ENCODE results near the gene ZCCHC7.

Gene ZCCHC7

DNA sequence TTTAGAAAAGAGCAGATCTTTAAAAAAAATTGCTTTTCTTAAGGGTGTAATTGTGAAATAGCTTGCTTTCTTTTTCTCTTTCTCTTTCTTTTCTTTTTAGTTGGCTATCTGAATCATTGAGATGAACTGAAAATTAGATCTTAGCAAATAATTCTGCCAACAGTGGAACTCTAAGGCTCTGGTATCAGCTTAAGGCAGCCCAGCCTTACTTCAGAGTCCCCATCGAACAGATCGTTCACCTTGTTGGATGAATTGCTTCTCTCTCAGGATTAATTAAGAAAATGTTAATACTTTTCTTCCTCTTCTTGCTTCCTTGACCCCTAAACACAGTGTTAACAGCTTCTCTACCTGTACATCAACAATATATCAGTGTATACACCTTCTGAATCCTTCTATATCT lies 92.1 kb downstream of the ZCCHC7 start:
- no peak for DNase-seq

DNA sequence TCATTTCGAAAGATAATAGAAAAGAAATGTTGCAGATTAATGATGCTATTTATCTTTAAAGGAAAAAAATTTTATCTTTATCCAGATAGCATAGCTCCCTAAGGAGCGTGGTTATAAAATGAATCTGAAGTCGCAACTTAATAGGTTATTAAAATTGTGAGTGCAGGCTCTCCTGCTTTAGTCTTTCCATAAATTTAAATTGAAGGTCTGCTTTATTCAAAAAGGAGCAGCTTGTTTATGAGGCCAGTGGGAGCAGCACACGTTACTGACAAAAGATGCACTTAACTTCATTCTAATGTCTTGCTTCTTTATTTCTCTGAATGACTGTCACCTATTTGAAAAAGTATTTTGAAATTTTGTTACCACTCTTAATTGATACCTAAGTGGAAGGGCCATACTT lies 95.0 kb downstream of the ZCCHC7 start:
- no peak for DNase-seq

DNA sequence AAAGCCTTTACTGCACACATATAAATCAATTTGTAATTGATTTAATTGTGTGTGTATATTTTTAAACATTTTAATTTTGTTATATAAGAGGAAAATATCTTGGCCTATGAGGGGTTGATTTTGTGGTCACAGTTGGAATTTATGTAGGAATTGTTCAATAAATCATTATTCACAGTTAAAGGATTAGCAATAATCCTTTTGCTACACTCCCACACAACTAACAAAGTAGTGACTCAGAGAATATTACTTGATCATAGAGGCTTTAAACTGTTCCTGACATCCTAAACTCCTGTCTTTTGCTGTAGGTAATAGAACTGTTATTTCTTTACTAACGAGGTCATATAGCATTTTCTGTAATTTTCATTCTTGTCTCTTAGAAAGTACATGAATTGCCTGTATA lies 95.5 kb downstream of the ZCCHC7 start:
- DNase-seq: peak; percentile 13

DNA sequence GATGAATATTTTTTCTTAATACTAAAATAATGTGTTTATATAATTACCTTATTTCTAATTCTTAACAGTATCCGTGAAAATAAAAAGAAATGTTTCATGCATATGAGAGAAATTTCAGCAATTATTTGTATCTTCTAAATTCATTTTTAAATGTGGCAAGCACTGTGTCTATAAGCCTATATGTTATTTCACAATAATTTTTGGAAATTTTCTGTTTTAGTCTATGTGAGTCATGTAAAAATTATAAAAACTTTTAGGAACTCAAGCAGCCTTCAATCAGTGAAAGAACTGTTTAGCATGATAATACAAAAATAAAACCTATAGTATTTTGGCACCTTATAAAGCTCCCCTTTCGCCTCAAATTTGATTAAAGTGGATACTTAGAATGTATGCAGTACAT lies 96.8 kb downstream of the ZCCHC7 start:
- no peak for DNase-seq

DNA sequence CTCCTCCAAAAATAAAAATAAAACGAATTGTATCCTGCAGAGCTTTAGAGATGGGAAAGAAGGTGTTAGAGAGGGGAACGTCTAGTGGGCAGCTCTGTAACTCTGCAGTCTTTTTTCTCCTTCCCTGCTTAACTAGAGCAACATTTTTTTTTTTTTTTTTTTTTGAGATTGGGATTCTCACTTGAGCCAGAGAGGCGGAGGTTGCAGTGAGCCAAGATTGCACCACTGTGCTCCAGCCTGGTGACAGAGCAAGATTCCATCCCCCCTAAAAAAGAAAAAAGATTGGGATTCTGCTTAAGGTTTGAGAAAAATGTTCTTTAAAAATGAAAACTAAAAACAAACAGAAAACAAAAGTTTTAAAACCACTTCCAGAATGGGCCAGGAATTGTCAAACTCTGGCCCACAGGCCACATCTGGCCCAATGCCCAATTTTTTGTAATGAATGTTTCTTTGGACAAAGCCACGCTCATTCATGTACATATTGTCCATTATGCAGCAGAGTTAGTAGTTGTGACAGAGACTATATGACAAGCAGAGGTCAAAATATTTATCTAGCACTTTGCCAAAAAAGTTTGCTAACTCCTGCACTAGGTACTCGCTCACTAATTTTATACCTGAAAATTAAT lies 98.5 kb downstream of the ZCCHC7 start:
- no peak for DNase-seq

DNA sequence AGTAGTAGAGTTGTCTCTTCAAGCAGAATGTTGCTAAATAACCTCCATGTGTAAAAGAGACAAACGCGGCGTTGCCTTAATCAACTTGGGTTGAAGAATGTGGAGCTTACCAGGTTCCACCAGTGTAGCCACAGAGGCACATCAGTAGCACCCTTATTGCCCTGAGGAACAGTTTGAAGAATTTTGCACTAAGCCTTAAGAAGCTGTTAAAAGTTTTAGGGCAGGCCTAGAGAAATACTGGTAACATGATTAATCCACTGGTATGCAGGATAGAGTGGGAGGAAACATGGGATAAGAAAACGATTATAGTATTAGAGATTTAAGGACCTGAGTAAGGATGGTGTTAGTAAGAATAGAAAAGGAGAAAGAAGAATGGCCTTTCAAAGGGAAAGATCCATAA lies 100.6 kb downstream of the ZCCHC7 start:
- peak; percentile 32 for DNase-seq

DNA sequence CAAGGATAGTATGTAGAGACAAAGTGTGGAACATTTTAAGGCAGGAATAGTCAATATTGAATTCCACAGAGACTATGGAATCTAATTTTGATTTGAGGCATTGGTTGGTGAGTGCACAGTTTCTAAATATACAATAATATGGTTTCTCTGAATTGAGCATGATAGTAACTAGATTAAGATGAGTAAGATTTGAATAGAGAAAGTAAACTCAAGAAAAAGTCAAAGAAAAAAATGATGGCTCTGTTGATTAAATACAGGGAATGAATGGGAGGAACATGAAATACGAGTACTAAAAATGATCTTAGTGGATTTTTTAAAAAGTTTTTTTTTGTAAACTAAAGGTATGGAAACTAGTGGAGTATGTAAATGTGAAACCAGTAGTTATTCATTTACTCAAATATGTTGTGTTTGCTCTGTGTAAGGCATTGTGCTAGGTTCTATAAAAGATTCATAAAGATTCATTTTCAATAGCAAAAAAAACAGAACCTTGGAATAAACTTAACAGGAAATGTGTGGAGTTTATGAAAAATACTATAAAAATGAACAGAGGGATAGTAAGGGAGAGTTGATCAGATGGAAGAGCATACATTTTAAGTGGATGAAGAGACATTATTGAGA lies 101.2 kb downstream of the ZCCHC7 start:
- DNase-seq: no peak

DNA sequence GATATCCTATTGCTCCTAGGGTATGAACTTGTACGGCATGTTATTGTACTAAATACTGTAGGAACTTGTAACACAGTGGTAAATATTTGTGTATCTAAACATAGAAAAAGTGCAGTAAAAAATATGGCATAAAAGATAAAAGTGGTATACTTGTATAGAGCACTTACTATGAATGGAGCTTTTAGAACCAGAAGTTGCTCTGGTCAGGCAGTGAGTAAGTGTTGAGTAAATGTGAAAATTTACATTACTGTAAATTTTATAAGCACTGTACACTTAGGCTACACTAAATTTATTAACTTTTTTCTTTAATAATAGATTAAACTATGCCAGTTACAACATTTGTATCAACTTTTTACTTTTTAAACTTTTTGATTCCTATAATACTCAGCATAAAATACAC lies 109.1 kb downstream of the ZCCHC7 start:
- DNase-seq: no peak

DNA sequence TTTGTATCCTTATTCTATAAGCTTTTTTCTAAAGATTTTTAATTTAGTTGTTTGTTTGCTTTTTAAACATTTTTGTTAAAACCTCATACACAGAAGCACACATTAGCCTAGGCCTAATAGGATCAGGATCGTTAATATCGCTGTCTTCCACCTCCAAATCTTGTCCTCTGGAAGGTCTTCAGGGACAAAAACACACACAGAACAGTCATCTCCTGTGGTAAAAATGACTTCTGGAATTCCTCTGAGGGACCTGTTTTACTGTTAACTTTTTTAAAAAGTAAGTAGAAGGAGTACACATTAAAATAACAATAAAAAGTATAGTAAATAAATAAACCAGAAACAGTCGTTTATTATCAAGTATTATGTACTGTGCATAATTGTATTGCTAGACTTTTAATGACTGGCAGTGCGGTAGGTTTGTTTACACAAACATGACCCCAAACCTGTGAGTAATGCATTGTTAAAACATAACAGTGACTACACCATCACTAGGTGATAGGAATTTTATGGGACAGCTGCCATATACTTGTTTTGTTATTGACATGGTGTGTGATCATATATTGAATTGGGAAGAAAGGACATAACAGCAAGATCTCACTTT lies 109.6 kb downstream of the ZCCHC7 start:
- DNase-seq: no peak

DNA sequence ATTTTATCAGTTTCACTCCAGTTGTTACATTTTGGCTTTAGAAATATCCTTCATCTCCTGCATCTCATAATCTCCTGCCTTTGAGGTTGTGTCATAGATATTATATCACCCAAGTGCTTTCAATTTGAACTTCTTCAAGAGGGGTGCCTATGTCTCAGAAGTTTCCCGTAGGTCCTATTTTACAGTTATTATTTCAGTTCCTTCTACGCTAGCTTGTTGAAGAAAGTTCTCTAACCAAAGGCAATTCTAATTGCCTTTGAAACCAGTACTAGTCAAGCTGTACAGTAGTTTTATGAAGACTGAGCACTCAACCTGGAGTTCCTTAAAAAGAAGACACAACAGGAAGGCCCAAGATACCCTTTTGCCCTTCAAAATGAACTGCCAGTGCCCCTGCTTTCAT lies 116.4 kb downstream of the ZCCHC7 start:
- no peak for DNase-seq

DNA sequence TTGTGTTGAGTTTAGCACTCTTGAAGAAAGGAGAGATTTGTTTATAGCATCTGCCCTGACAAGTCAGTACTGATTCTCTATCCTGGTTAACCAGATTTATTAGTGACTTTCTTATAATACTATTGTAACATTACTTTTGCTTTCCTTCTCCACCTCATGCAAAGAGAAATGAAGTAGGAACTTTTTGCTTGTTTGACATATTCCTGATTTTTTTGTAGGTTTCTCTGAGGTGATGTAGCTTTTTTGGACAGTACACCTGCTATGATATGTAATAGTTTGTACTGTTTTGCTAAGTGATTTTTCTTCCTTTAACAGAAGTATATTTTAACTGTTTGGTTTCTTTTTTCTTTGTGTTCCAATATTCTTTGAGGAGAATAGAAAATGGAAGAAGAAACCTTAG lies 117.7 kb downstream of the ZCCHC7 start:
- DNase-seq: no peak

DNA sequence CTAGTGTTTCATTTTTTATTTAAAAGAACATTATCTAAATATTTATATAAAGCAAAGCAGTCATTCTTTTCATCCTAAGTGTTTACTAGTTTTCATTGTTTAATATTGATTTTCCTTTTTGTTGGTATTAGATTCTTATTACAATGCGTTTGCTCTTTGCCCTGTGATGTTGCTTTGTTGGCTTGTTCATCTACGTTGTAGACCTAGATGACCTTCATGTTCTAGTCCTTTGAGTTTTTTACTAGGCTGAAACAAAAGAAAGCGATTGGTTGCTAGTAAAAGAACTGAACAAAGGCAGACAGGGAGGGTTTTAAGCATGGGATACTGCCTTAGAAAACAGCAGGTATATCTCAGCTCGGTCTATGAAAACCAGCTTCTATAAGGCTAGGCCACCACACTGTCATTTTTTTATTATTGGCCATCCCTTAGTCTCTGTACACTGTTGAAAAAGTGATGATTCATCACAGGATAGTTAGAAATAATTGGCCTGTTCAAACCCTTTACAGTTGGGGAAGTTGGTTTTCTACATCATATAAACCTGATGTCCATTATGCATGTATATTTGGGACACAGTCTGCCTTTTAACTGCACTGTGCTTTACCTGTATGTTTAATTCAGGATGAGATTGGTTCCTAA lies 119.0 kb downstream of the ZCCHC7 start:
- no peak for DNase-seq

DNA sequence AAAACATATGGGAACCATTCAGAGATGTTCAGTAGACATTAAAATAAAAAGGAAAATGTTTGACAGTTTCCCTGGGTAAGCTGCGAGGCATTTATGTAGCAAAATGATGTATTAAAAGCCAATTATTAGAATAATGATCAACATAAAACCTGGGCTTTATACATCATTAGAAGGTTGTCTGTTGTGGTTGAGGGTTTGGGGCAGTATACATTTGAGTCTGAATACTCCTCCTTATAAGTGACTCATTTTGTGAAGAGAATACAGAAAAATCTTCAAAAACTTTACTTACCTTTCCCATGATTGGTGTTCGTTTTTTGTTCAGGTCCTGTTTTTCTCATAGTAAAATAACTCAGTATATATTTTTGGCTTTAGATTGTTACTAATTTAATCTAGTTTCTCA lies 119.5 kb downstream of the ZCCHC7 start:
- DNase-seq: no peak

DNA sequence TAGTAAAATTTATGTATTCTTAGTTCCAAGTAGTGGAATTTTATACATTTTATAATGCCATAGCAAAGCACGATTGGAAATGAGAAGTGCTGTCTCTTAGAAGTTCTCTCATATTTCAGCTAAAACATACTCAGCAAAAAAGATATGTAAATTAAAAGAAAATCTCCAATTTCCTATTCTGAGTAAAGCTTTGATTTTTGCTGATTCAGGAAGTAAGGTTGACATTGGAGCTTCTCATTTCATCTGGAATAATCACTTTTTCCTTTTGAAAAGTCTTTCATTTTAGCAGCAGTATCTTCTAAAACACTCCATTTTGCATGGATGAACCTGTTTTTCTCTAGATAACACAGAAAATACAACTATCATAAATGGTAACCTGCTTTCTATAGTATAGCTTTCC lies 121.0 kb downstream of the ZCCHC7 start:
- no peak for DNase-seq

DNA sequence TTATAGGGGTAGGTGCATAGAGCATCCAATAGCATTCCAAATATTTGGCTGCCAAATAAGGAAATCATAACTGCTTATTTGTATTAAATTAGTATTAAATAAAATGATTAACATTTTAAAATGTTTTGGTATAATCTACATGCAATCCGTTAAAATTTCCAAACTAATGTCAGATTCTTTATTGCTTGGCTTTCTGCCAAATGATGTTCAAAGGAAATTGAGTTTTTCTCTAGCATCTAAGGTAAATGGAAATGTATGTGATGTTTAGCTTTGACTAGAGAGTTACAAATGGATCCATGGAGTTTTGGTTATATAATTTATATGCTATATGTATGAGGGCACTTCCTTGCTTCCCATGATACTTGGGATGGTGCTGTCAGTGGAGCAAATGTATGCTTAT lies 121.7 kb downstream of the ZCCHC7 start:
- no peak for DNase-seq

DNA sequence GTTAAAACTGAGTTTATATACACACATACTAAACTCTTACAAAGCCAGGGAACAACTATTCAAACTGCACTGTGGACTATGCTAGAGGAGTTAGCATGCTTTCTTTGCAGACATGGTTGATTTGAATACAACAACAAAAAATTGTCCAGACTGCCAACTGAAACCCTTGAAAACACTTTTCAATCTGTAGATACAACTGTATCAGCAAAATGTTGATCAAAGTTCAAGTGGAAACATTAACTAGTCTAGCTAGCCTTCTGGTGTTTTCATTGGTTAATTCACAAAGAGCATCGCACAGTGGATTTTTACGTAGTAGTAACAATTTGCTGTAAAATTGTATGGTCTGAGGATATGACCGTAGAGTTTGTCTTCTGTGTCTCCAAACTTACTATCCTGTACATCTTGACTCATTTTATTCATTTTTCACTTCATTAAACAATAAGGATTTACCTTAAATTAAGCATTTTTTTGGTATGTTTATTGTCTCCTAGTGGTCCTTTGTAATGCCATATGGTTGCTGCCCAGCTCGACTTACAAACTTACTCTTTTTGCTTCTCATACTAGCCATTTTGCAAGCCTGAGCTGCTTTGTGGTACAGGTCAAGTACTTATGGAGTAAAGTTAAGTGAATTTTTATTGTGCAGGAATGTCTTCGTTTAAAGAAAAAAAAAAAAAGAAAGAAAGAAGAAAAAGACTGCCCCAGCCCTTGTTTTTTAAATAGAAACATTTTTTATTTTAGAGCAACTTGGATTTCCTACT lies 123.4 kb downstream of the ZCCHC7 start:
- no peak for DNase-seq

DNA sequence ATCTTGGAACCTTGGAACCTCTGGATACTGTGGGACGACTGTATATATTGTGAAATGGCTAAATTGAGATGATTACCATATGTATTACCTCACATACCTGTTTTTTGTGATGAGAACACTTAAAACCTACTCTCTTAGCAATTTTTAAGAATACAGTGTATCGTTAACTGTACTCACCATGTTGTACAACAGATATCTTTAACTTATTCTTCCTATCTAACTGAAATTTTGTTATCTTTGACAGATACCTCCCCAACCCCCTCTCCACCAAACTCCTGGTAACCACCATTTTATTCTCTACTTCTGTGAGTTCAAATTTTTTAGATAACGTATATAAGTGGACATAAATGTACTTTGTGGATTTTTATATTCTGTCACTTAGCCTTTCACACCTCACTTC lies 126.5 kb downstream of the ZCCHC7 start:
- no peak for DNase-seq

DNA sequence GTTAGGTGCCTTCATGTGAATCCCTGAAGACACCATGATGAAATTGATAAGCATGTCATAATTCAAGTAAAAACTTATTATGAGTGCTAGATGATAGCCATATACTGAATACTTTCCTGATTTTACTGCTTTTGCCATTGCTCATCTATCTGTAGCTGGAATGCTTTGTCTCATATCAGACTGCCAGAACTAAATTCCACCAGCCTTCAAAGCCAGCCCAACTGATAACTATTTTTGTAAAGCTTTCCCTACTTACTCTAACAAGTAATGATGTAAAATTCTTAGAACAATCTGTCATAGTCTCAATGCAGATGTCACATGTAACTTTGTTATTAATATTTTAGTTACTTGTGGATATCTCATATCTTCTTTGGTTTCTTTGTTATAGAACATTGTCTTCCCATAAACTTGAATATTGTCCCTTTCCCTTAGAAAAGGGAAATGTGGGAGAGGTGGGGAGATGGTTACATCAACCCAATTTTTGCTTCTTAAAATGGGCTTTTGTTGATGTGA lies 128.3 kb downstream of the ZCCHC7 start:
- no peak for DNase-seq

DNA sequence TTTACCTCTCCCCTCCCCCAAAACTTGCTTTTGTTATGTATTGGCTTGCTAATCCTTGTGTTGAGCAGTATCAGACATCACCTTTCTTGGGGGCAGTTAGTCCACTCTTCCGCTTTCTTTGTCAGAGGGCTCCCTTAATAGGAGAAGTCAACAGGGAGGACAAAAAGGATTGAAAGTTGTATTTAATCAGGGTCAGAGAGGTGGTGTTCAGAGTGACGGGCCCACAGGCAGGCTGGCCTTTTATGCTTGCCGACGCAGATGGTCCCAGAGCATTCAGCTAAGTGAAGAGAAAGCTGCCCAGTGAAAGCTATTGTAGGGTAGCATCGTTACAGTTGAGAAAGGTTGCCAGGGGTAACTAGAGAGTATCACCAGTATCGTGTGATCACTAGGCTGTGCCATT lies 131.1 kb downstream of the ZCCHC7 start:
- no peak for DNase-seq

DNA sequence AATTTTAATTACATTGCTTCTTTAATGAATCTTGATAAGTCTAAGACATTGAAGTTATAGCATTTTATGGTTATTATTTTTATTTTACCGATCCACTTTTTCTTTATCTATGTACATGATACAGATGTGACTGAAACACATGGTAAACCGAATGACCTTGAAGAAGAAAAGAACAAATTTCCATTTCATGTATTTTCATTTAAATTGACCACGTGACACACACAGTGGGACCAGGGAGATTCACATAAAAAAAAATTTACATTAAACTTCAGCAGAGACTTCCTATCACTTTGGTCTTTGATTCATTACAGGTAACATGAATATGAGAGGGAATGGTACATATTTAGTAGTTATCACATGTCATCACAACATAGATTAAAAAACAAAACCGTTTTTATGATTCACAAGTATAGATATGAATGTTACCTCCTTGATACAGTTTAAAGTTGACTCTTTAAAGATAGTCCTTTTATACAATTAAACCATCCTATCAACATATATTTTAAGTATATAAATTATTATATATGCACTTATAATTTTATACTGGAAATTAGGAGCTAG lies 133.1 kb downstream of the ZCCHC7 start:
- DNase-seq: no peak

DNA sequence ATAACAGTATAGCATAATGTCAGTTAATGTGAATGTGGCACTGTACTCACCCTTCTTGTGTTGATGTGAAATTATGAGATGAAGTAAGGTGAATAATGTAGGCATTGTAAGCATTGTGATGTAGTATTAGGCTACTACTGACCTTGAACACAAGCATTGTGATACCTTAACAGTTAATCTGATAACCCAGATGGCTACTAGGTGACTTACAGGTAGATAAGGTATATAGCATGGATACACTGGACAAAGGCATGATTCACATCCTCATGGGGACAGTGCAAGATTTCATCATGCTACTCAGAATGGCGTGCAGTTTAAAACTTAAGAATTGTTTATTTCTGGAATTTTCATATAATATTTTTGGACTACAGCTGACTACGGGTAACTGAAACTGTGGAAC lies 134.8 kb downstream of the ZCCHC7 start:
- DNase-seq: no peak

DNA sequence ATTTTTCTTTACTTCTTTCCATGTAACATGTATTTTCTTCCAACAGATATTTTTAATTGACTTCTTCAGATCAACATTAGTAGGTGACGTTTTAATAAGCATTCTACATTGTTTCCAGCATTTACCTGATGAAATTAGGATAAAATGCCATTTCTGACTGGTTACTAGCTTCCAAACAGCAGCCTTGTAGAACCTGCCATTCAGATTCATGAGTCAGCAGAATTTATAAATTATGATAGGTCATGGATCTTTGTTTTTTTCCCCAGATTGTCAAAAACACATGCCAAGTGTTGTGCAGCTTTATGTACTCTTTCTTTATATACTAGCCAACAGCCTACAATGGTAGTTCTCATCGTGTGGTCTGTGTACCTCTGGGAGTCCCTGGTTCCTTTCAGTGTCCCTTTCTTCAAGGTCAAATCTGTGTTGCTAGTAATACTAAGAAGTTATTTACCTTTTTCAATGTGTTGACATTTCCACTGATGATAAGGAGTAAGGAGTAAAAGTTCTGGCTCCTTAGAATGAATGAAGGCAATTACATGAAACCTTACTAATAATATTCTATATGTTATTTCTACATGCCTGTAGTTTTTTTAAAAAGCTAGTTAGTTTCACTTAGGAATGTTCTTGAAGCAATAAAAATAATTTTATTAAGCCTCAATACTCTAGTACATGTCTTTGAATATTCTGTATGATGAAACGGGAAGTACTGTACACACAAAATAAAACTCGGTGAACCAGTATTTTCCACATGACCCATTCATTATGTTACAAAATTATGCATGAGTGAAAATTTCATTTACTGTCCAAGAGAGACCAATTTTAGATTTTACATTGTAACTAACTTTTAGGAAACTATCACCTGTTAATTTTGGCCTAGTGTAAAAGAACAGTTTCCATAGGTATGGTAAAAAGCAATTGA lies 135.8 kb downstream of the ZCCHC7 start:
- DNase-seq: no peak

All from NCI-H226 (cell line).